HK-2 (cell line): ENCODE data around the gene CADM4.
A peak's percentile ranks its signal among the peaks of the same experiment; 100 is the strongest.
"Not testable (repeated sequence)": the region's sequence is repeated elsewhere in the genome, so short reads cannot be mapped to it uniquely, and the experiment has no call there.

Source experiments
- DNase-seq: peaks from one replicate; pipeline ENCODE4 v3.0.0-alpha.2; 2018; ENCODE audit not compliant: unreplicated experiment

Gene CADM4, protein sequence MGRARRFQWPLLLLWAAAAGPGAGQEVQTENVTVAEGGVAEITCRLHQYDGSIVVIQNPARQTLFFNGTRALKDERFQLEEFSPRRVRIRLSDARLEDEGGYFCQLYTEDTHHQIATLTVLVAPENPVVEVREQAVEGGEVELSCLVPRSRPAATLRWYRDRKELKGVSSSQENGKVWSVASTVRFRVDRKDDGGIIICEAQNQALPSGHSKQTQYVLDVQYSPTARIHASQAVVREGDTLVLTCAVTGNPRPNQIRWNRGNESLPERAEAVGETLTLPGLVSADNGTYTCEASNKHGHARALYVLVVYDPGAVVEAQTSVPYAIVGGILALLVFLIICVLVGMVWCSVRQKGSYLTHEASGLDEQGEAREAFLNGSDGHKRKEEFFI

DNA sequence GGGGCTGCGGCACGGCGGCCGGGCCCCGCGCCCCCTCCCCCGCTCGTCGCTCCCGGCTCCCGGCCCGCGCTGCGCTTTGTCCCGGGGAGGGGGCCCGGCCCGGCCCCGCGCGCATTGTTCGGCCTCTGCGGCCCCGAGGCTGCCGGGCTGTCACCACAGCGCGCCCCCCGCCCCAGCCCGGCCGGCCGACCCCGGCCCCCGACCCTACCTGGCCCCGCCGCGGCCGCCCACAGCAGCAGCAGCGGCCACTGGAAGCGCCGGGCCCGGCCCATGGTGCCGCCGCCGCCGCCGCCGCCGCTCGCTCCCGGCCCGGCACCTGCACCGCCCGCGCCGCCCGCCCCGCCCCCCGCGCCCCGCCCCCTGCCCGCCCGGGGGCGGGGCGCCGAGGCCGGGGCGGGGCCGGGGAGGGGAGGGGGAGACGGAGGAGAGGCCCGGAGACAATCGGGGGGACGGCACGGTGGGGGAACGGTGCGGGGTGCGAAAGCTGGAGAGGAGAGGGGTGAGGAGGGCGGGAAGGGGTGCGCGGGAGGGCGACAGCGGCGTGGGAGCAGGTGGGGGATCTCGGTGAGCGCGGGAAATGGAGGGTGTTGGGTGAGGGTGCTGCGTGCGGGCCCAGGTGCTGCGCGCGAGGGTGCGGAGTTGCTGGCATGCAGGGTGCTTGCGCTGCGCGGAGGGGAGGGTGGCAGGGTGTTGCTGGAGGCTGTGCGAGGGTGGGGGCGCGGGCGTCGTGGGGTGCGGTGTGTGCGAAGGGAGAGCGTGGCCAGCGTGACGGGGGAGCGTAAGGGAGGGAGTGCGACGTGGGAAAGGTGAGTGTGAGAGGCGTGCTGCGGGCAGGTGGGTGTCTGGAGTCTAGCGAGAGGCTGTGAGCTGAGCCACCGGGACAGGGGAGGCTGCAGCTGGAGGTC is at the start of gene CADM4:
Gene CADM4 (minus strand): TSS at position 332 of the 905 bp plus-strand sequence. CDS start 60 bp downstream, at position 272.
- DNase-seq: peak; percentile 29

DNA sequence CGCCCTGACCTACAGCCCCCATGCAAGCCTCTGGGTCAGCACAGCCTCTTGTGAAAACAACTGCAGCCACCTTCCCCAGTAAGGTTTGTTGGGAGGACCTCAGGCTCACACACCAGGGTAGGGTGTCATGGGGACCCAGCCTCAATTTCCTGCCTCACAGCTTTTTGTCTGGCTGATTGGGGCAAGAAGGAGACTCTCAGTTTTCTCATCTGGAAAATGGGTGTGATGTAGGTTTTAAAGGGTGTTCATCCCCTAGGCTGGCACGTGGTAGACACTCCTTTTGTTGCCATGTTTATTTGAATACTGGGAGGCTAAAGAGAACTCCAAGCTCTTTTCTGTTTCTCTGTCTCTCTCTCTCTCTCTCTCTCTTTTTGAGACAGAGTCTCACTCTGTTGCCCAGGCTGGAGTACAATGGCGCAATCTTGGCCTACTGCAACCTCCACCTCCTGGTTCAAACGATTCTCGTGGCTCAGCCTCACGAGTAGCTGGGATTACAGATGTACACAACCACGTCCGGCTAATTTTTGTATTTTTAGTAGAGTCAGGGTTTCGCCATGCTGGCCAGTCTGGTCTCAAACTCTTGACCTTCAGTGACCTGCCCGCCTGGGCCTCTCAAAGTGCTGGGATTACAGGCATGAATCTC is 48.5 kb upstream of the CADM4 start:
- DNase-seq: no peak

DNA sequence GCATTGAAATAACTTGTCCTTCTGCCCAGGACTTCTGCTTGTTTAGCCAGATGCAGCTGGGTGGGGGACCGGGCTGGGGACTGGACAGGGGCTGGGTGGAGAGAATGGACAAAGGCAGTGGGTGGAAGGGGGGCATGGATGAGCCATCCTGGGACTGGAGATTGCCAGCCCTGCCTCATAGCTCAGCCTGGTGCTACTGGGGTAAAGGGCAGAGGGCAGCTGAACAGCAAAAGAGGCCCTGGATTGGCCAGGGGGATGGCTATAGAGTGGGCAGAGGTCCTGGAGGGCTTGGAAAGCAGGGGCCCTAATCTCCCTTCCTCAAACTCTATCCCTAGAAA is 48.0 kb upstream of the CADM4 start:
- no peak for DNase-seq

DNA sequence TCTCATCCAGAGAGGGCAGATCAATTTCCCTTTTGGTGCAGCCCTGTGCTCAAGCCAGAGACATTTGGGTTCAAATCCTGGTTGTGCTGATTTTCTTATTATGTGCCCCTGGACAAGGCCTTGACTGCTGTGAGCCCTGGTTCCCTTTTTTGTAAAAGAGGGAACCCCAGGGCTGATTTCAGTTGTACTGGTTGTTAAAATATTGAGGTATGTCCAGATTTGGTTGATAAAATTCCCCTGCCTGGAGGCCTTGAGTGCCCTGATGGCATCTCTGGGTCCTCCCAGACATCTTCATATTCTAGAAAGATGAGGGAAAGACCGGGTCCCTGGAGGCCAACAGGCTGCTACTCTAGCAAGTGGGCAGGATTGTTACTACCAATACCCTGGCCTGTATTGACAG is 44.7 kb upstream of the CADM4 start:
- DNase-seq: no peak

DNA sequence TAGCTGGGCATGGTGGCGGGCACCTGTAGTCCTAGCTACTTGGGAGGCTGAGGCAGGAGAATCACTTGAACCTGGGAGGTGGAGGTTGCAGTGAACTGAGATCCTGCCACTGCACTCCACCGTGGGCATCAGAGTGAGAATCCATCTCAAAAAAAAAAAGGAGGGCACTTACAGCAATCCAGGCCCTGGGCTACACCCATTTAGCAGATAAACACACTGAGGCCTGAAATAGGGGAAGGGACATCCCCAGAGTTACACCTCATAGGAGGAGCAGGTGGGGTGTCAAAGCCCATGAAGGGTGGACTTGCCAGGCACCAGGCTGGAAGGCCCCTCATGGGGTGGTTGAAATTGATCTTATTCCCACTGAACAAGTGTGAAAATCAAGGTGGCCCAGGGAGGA is 44.3 kb upstream of the CADM4 start:
- no peak for DNase-seq

DNA sequence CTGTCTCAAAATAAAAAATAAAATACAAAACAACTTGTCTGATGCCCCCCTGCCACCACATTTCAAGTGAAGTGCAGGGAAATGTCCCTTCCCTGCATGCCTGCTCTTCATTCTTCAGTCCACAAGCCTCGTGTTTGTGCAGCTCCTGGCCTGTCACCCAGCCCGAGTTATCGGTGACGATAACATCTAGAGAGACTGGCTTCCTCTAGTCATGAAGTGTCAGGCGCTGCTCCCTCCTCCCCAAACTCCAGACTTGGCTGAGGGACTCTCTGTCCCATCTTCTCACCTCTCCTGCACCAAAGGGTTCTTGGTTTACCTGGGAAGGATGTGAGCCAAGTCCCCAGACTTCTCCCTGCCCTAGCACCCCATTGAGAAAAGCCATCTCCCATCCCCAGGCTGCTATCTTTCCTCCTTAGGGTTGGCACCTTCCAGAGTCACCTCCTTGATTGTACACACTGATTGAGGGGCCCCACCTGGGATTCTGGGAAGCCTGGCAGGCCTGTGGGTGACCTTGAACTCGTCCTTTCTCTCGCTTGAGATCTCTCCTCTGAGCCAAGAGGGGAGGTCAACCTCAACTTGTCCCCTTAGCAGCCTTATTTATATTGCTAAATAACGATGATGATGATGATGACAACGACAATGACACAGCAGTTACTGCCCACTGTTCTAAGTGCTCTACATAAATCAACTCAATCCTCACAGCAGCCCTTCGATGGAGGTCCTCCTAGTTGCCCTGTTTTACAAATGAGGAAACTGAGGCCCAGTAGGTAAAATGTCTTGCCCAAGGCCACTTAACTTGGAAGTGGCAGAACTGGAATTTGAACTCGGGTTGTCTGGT is 43.4 kb upstream of the CADM4 start:
- no peak for DNase-seq

DNA sequence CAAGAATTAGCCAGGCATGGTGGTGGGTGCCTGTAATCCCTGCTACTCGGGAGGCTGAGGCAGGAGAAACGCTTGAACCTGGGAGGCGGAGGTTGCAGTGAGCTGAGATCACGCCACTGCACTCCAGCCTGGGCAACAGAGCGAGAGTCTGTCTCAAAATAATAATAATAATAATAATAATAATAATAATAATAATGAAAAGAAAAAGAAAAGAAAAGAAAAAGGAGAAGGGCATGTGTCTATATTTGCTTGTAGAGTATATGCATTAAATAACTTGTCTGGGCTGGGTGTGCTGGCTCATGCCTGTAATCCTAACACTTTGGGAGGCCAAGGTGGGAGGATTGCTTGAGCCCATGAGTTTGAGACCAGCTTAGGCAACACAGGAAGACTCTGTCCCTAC is 42.6 kb upstream of the CADM4 start:
- not testable (repeated sequence) for DNase-seq

DNA sequence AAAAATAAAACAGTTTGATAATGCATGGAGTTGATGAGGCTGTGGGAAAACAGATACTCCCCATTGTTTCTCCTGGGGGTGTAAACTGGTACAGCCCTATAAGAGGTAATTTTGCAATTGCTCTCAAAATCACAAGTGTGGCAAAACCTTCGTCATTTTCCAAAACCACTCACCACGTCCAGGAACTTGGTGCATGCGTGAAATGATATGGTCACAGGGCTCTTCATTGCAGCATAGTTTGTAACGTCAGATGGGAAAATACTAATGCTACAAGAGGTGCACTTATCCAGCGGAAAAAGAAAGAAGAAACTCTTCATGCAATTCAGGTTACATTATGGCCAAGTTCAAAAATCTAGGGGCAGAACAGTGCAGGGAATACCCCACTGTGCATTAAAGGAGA is 42.2 kb upstream of the CADM4 start:
- no peak for DNase-seq

DNA sequence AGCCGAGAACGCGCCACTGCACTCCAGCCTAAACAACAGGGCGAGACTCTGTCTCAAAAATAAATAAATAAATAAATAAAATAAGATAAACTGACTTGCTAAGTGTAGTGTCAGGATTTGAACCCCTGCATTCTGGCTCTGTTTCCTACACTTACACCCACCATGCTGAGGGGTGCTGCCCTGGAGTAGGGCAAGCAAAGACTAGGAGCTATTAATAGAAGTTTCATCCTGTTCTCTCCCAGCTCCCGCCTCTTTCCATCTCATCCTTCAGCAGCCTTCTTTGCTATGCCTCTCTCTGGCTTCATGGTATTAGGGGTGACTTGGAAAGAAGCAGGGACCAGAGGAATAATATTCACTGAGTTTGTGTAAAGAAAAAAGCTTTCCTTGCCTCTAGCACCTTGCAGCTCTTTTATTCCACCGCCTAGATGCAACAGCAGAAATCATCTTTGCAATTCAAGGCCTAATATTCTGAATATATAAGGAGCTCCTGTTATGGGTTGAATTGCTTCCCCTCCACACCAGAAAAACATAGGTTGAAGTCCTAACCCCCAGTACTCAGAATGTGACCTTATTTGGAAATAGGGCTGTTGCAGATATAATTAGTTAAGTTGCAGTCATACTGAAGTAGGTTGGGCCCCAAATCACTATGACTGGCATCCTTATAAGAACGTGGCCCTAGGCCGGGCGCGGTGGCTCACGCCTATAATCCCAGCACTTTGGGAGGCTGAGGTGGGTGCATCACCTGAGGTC is 39.0 kb upstream of the CADM4 start:
- no peak for DNase-seq

DNA sequence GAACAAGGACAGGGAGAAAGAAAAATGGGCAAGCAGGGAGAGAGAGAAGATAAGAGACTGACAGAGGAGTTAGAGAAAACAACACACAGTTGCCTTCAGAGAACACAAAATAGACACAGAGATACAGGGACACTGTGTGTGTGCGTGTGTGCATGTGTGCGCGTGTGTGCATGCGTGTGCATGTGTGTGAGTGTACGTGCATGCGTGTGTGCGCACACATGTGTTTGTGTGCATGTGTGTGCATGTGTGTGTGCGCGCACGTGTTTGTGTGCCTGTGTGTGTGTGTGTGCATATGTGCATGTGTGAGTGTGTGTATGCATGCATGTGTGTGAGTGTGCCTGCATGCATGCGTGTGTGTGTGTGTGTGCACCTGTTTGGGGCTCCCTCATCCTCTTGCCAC is 36.3 kb upstream of the CADM4 start:
- DNase-seq: no peak

DNA sequence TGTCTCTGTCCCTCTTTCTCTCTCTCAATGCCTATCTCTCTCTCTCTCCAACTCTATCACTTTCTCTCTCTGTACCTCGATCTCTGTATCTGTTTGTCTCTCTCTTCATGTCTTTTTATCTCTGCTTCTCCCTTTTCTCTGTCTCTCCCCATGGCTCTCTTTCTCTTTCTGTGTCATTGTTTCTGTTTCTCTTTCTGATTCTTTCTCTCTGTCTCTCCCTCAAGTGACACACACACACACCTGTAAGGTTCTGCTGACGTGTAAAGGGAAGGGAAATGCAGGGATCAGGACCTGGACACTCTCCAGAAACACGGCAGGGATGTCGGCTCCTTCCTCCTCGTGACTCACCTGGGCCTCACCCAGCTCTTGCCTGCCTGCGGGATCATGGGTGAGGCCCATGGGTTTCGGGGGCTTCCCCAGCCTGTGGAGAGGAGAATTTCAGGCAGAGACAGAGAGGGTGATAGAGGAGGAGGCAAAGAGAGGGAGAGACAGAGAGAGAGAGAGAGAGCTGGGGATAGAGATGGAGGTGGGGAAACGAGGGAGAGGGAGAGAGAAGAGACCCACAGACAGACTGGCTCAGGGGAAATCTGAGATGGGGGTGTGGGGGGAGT is 35.7 kb upstream of the CADM4 start:
- DNase-seq: peak; percentile 72

DNA sequence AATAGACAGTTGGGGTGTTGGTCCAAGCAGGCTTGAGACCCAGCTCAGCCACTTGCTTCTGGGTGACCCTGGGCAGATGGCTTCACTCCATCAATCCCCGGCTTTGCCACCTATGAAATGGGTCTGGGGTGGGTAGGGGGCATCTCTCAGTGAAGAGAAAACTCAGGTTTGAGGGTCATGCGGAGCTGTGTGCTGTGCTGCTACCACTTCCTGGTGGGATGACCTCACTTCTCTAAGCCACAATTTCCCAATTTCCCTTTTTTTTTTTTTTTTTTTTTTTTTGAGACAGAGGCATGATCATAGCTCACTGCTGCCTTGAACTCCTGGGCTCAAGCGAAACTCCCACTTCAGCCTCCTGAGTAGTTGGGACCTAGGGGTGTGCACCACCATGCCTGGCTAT is 34.9 kb upstream of the CADM4 start:
- no peak for DNase-seq

DNA sequence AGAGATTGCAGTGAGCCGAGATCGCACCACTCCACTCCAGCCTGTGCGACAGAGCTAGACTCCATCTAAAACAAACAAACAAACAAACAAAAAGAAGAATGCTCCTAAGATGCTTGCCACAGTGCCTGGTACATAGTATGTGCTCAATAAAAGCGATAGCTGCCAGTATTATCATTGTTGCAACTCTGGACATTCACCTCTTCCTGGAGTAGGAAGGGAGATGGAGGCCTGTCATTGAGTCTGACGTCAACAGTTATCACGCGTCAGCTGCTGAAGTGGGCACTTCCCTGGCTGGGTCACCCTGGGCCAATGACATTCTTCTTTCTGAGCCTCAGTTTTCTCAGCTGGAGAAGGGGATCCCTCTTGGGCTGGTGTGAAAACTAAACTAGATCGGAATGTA is 34.5 kb upstream of the CADM4 start:
- DNase-seq: no peak

DNA sequence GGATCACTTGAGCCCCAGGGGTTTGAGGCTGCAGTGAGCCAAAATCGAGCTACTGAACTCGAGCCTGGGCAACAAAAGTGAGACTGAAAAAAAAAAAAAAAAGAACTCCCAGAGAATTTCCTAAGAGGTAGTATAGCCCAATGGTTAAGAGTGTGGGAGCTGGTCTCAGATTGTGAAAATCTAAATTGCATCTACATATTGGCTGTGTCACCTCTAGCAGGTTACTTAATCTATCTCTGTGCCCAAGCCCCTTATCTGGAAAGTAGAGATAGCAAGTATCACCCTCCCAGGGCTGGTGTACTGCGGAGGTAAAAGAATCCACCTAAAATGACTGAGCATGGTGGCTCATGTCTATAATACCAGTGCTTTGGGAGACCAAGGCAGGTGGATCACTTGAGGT is 34.0 kb upstream of the CADM4 start:
- DNase-seq: no peak

DNA sequence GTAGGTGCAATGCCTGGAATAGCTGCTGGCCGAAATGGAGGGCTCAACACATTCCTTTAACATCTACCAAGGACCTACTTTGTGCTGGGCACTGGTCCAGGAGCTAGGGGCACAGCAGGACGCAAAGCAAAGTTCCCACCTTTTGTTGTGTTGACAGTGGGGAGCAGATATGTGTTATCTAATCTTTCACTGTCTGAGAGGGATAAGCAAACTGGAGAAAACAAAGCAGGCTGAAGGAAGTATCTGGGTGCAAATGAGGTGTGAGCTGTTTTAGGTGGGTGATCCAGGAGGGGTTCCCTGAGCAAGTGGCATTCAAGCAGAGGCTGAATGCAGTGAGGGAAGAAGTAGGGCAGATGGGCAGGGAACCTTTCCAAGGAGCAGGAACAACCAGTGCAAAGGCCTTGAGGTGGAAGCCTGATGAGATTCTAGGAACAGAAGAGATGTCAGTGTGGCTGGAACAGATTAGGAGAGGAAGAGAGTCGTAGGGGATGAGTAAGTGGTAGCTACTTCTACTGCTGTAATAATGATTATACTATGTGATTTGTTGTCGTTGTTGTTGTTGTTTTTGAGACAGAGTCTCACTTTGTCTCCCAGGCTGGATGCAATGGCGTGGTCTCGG is 32.5 kb upstream of the CADM4 start:
- no peak for DNase-seq

DNA sequence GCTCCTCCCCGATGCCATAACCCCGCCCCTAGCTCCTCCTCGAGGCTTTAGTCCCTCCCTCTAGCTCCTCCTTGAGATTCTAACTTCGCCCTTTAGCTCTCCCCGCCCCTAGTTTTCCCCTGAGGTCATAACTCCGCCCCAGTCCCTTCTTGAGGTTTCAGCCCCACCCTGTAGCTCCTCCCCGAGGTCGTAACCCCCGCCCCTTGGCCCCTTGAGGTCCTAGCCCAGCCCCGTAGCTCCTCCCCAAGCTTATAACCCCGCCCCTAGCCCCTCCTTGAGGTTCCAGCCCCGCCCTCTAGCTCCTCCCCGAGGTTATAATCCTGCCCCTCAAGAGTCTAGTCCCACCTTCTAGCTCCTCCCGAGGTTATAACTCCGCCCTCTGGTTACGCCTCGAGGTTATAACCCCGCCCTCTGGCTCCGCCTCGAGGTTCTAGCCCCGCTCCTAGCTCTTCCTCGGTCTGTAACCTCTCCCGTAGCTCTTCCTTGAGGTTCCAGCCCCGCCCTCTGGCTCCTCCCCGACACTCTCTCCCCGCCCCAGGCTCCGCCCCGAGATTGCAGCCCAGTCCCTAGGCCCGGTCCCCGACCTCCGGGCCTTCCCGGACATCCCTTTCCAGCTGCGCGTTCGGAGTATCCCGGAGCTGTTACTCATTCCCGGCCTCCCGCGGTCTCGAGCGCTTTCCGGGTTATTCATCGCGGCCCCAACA is 28.9 kb upstream of the CADM4 start:
- peak; percentile 99 for DNase-seq

DNA sequence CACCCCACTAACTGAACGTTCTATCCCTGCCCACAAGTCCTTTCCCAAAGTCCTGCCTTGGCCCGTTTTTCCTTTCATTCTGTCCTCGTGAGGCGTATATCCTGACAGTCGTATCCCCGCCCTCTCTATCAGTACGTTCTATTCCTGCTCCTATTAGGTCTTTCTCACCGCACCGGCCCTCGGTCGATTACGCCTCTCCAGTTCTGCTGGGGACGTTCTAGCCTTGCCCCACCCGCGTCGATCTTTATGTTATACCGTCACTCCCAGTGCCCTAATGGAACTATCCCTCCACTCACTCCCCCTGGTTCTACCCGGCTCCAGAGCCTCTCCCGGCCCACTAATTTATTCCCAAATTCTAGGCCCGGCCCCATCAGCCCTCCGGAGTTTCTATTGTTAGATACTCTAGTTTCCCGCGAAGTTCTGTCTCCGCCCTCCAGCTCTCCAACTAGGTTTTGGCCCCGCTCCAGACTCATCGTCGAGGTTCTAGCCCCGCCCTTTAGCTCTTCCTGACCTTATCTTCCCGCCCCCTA is 28.3 kb upstream of the CADM4 start:
- DNase-seq: no peak

DNA sequence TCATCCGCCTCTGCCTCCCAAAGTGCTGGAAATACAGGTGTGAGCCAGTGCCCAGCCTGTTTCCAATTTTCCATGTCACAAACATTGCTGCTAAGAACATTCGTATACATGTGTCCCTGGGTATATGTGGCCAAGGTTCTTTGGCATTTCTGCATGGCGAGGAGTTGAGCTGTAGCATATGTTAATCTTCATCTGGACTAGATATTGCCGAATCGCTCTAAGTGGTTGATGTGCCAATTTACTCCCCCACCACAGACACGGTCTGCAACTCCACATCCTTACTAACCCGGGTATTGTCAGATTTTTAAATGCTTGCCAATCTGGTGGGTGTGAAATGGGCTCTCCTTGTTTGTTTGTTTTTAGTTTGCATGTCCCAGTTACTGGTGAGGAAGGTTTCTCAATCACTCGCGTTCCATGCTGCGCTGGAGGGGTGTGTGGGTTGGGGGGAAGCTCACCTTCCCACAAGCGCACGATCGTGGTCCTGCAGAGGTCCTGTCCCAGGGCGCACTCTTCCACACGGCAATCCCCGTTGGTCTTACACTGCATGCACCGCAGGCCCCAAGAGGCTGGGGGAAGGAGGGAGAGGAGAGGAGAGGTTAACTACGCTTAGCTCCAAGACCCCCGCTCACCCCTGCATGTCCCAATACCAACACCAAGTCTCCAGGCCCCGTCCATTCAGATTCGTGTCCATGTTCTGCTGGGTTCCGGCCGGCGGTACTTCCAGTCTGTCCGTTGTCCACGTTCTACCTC is 27.7 kb upstream of the CADM4 start:
- DNase-seq: no peak
